Suppressor macrophage (primary cell): Measurements from ENCODE around the gene MMRN2.
"Not testable (repeated sequence)": the region's sequence is repeated elsewhere in the genome, so short reads cannot be mapped to it uniquely, and the experiment has no call there.

Experiments
- DNase-seq, 4 experiments: peaks; one replicate each; pipeline ENCODE4 v3.0.0-alpha.2; 2020 to 2022

MMRN2 gene

DNA sequence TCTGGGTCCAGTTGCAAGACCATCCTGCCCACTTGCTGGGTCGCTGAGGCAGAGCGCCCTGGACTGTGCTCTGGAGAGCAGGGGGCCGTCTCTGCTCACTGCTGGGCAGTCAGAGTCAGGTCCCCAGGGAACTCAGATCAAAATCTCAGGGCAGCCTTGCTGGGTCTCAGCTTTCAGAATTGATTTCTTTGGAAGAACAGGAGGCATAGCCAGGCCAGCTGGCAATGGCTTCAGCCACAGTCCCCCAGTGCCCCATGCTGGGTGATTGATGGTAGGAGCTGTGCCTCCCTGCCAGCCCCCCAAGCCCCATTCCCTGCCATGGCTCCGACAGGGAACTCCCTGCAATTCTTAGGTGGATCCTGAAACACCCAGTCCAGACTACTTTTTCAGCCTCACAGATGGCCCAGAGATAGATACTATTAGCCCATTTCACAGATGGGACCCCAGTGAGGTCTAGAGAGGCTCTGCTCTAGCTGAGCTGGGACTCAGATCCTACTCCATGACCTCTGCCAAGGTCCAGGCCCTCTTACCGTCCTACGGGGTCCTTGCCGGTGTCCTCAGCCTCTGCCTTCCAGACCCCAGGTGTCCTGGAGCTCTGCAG lies 467 bp downstream of the MMRN2 start:
- no peak for DNase-seq

- no peak for DNase-seq
These were observed 1.1 kb downstream of the MMRN2 start for GRCh38 chr10:86956195-86956847.

DNA sequence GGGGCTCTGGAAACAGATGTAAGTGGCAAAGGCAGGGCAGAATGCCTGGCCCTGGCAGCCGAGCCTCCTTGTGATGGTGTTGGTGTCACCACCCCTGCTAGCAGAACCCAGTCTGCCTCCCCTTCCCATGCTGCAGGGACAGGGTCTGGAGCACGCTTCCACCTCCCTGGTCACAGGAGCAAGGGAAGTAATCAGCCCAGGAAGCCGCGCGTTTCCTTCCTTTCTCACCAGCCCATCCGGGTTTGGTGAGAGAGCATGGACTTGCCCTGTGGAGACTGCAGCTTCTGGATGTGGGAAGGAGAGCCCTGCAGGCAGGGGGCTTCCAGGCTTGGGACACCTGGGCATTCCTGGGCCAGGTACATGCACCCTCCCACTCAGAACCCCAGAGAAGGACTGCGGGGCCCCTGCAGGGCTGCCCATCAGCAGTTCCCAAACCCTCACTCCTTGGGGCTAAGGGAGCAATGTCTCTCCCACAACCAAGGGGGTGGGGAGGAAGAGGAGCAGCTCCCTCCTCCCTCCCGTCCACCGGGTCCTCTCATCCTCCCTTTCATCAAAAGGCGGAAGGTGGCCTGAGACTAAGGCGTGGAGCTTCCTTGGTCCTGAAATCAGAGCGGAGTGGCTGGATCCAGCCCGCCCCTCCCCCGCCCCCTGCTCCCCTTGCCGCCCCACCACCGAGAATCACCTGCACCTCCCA lies 1.8 kb downstream of the MMRN2 start:
- DNase-seq = no peak

DNA sequence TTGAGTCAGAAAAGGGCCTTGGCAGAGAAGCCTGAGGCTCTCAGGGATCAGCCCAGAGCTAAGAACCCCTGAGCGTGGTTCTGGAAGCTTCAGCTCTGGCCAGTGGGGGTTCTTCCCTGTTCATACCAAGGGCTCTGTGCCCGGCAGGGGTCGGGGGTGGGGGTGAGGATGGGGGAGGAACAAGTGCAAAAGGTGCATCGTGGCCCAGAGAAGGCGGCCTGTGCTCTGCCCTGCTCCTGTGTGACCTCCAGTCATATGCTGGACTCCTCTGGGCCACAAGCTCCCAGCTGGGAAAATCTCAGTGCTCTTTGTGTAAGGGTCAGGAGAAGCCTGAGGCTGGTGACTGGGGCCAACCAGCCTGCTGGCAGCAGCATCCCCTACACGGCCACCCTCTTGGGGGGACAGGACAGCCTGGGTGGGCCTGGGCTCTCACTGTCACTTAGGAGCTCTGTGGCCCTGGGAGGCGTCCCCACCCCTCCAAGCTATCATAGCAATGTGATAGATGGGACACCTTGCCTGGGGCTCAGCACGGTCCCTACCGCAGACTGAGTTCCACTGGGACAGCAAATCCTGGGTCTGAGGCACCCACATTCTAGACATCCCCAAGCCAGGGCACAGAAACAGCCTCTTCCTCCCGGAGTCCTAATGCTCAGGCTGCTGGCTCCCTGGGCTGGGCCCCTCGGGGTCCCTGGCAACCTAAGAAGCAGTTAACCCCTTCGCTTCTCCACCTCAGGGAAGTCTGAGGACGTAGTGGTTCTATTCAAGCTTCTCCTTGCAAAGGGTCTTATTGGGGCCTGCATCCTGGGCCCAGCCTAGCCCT lies 2.5 kb downstream of the MMRN2 start:
- DNase-seq = no peak

- no peak for DNase-seq
These were observed 3.4 kb downstream of the MMRN2 start for GRCh38 chr10:86953747-86954680.

GRCh38 chr10:86952697-86953096 lies 4.7 kb downstream of the MMRN2 start:
- DNase-seq = not testable (repeated sequence)

DNA sequence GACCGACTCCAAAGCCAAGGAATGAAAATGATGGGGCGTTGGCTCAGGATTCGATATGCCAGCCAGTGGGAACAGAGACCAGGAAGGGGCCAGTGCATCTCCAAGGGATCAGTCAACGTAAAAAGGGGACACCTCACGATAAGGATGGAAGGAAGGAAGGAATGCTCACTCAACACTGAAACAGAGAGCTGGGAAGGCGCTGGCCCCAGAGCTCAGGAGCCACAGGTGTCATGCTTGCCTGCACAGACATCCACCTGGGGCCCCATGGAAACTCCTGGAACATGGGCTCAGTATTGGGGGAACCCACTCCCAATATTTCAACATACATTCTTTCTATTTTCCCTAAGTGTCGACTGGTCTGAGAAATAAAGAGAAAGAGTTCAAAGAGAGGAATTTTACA lies 5.3 kb downstream of the MMRN2 start:
- DNase-seq = no peak

DNA sequence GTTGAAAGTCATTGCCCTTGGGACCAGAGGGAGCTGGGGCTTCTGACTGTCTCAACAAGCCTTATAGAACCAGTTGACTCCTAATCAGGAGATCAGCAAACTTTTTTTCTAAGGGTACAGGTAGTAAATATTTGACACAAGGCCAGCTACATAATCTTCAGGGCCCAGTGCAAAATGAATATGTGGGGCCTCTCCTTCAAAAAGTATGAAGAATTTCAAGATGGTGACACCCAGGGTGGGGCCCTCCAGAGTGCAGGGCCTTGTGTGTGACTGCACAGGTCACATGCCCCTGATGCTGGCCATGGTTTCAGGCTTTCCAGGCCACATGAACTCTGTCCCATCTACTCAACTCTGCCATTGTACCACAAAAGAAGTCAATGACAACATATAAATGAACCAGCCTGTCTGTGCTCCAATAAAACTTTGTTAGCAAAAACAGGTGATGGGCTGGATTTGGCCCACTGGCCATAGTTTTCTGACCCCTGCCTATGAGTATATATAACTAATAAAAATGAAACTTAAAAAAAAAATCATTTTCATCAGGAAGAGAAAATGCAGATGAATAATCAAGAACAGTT lies 6.1 kb downstream of the MMRN2 start:
- DNase-seq = no peak

DNA sequence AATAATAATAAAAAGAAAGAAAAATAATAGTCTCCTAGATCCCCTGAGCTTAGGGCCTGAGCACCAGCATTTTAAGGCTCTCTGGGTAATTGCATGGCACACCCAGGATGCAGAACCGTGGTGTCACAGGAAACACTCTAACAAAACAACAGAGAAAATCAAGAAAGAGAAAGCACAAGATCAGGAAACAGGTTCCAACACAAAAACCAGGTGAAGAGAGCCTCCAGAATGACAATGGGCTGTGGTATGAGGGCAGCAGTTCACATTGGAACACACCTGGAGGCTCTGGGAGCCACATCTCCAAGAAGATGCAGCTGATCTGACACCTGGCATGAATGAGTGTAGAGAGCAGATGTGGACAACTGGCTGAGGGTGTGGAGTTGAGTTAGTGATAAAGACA lies 7.1 kb downstream of the MMRN2 start:
- DNase-seq = no peak

DNA sequence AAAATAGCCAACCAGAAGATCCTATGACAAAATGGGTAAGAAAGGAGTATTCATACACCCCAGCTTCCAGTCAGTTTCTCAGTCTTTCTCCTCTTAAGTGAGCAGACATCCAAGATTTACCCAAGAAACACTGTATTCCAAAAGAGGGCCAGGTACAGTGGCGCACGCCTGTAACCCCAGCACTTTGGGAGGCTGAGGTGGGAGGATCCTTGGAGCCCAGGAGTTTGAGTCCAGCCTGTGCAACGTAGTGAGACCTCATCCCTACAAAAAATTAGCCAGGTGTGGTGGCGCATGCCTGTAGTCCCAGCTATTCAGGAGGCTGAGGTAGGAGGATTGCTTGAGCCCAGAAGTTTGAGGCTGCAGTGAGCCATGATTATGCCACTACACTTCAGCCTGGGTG lies 9.6 kb downstream of the MMRN2 start:
- not testable (repeated sequence) for DNase-seq

- no peak for DNase-seq
These were observed 10.9 kb downstream of the MMRN2 start for GRCh38 chr10:86946213-86947155.

DNA sequence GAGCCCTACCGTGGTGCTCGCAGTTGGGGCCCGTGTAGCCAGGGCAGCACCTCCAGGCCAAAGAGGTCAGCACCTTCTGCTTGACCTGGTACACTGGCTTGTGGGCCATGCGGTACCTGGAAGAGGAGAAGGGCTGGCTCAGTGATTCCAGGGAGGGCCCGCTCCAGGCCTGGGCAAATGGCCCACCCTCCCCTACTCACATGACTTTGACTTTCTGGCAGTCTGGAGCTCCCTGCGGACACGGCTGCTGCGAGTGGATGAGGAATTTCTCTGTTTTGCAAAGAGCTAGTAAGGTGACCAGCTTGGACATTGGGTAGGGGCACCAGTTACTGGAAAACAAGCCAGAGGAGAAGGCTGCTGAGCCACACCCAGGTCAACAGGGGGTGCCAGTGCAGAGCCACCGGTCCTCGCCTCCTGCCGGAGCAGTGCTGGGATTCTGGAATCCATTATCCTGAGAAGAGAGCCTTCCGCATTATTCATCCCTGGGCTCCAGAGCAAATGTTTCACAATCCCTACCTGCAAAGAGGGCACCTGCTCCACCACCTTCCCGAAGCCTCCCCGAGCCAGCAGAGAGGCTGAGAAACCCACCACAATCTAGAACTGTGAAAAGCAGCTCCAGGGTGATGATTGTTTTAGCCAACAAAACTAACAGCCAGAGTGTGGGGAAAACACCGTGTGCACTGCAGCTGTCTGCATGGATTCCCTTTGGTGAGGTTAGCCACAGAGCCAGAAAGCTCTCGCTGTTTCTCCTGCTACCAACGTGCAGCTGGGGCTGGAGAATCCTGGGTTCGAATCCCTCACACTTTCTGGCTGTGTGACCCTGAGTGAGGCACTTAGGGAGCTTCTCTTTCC lies 11.8 kb downstream of the MMRN2 start:
- DNase-seq = no peak

DNA sequence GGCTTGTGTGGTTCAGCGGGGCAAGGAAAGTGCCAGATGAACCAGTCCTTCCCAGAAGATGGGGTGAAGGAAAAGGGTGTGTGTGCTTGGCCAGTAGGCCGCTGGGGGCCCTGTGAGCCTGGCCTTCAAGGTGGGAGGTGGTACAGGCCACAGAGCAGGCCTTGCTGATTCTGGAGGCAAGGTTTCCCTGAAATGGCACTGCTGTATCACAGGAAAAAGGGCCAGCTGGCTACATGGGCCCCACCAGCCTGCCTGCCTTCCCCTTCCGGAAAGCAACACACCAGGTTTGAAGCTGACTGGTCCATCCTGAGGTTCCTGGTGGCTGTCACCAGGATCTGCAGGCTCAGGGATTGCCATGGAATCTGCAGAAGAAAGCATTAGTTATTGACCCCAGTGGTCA lies 12.5 kb downstream of the MMRN2 start:
- no peak for DNase-seq

- no peak for DNase-seq
These were observed 12.9 kb downstream of the MMRN2 start for GRCh38 chr10:86944471-86944870.

- DNase-seq = no peak
These were observed 13.4 kb downstream of the MMRN2 start for GRCh38 chr10:86944031-86944419.

GRCh38 chr10:86943316-86944030 lies 13.9 kb downstream of the MMRN2 start:
- DNase-seq = no peak

GRCh38 chr10:86942441-86943315 lies 14.7 kb downstream of the MMRN2 start:
- no peak for DNase-seq

DNA sequence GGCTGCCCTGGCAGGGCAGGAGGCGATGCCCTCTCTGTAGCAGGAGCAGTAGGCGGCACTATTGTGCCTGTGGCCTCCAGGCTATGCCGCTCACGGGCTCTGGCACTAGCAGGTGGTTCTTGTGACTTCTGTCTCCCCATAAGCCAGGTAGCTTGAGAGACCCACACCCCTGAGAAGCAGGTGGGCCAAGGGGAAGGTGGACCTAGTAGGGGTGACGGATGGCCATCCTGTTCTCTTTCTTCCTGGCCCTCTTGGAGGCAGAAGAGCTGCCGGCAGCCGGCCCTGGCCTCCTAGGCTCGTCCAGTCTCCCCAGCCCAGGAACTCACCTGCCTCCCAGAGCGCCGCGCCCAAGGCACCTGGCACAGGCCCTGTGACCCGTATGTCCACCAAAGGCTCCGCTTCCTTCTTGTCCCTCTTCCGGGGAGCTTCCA lies 15.4 kb downstream of the MMRN2 start:
- no peak for DNase-seq
